ENCODE data around the gene SH3GL3.

The SH3GL3 gene

DNA sequence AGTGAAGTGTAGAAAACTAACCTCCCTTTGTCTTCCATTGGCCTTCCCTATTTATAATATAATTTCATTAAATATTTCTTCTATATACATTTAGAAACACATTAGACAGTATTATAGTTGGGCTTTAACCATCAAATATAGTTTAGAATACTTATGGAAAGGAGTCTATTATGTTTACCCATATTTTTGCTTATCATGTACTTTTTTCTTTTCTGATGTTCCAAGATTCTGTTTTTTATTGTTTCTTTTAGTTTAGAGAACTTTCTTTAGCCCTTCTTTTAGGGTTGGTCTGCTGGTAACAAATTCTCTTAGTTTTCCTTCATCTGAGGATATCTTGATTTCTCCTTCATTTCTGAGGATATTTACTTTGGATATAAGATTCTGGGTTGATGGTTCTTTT, 23.7 kb downstream of the SH3GL3 start:
- DNase-seq: no peak

DNA sequence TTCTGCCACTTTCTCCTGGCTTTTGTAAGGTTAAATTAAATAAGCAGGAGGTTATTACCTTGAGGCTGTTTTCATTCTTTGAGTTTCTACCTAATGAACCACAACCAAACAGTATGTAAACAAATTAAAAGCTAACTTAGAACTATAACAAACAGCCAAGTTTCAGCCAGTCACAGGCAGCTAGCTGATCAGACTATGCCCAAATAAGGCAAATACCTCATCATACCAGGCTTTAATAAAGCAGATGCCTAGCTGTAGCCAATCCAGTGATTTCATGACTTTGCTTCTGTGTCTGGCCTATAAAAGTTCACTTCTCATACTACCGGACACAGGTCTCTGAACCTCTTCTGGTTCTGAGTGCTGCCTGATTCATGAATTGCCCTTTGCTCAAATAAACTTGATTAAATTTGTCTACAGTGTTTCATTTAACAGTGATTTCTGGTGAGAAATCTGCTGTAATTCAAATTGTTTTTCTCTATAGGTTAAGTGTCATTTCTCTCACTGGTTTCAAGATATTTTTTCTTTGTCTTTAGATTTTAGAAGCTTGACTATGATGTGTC, 24.2 kb downstream of the SH3GL3 start:
- DNase-seq: no peak

DNA sequence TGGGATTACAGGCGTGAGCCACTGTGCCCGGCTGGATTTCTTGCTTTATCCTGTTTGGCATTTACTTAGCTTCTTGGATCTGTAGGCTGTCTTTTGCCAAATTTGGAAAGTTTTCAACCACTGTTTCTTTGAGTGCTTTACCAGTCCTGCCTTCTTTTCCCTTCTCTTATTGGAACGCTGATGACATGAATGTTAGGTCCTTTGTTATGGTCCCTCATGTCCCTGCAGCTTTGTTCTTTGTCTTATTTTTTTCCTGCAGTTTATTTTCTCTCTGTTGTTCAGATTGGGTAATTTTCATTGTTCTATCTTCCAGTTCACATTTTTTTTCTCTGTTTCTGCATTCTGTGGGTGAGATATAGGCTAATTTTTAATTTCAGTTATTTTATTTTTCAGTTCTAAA, 25.0 kb downstream of the SH3GL3 start:
- DNase-seq: no peak

DNA sequence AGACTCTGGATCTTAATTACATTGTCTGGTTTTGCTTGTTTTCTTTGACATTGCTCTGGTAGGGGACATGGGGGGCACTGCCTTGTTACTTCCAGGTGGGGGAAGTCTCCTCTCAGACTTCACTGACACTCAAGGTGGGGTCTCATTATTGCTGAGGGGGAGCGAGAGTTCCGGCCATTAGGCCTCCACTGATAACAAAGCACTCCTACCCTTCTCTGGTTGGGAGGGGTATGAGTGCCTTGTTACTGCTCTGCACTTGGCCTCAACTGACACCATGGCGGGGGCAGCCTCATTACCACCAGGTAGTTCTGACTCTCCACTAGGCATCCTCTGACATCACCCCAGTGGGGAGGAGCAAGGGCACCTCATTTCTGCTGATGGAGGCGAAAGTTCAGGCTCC, 25.7 kb downstream of the SH3GL3 start:
- DNase-seq: no peak

DNA sequence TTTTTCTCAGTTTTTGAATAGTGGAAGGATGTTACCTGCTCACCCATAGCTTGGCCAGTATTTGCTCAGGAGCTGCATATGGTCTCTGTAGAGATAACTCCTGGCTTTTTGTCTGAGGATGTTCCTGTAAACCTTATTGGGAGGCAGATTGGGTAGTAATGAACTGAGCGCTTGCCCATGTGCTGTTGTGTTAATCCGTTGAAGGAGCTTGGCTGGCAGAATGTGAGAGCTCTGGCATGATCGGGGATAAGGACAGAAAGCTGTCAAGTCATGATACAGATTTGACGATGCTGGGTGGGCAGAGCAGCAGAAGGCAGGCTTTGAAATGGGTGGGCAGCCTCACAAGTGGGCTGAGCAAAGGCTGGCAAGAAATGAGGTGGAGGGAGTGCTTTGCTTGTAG, 27.4 kb downstream of the SH3GL3 start:
- no peak for DNase-seq

DNA sequence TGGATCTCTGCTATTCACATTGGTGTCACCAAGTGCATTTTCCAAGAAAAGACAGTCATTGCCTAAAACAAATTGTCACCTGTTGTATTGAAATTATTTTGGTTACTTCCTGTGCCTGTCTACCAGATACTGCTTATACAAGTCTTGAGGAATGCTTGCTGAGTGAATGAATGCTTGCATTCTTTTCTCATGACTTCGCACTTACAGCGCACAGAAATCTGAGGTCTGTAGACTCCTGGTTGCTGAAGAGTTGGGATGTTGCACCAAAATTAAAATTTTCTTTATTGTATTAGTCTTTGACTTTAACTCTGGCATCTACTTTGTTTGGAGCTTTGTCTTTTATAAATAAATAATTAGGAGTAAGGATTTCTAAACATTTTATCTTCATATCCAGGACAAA, 28.4 kb downstream of the SH3GL3 start:
- DNase-seq: no peak

DNA sequence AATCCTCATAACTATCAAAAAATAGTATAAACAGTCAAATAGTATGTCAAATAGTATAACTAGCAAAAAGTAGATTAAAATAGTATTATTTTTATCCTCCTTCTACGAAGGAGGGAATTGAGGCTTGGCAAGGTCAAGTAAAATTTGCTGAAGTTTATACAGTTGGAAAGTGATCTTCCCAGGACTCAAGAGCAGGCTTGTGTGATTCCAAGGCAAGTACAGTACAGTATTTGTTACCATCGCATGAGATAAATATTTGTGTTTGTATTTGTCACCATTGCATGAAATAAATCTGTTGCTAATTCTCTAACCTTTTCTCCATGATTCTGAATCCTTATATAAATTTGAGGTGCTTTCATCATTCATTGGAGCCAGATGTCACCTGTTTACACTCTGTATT, 28.9 kb downstream of the SH3GL3 start:
- DNase-seq: no peak

DNA sequence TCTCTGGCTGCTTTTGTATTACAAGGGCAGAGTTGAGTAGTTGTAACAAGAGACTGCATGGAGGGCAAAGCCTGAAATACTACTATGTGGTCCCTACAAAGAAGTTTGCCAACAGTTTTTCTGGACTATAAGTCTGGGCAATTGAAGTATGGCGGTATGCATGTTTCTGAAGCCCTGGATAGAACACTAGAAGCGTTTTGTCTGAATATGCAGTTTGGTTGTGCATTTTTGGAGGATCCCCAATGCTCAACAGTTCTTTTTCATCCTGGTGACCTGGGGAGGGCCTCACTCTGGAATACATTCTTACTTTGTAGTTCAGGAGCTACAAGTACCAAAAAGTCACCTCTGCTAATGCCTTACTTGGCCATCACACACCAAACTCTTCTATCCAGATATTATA, 29.6 kb downstream of the SH3GL3 start:
- no peak for DNase-seq

DNA sequence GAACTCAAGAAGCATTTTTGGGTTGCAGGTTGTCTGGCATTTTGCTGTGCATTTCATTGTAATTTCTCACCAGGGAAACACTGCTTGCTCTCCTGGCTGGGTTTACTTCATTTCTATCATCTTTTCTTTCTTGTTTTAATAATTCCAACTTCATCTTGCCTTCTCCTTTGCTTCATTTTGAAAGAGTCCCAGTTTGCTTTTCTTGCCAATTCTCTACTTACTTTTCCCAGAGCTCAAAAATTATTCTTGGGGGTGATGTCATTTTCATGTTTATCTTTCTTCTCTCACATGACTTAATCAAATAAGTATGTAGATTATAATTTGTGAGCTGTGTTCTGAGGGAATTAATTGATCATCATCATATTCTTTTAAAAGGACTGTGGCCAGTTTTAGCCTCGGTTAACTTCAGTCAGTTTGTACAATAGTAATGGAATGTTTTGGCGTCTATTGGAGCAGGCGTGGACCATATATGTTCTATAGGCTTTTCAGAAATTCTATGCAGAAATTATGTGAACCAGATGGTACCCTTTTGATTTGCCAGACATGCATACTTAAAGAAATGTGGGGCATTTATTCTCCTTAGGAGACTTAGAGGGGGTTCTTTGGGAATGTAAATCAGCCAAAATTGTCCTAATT, 30.1 kb downstream of the SH3GL3 start:
- no peak for DNase-seq

DNA sequence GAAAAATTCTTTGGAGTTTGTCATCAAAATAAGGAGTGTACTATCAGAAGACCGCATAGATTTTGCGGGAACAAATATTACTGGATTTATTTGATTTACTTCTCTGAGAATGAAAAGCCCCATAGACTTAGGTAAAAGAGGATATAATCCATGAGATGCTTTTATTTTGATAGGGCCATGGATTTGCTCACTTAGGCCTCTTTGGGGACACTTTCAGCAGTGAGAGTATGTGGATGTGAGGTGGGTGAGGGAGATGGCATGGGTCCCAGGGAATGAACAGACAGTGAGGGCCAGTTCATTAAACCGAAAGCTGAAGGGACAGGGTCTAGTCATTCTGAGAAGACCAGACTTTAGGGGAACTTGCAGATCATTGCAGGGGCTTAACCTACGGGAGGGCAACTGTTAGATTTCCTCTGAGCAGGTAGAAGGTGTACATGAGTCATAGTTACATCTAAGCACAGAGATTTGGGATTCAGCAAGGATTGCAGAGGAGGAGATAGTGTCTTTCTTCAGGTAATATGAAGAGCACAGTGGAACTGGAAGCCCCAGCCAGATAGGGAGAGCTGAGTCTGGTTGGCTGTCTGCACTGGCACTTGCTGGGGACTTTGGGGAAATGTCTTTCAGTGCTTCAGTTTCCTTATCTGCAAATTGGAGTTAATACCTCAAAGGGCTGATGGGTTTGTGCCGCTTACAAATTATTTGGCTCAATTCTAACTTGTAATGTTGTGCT, 30.8 kb downstream of the SH3GL3 start:
- DNase-seq: no peak

DNA sequence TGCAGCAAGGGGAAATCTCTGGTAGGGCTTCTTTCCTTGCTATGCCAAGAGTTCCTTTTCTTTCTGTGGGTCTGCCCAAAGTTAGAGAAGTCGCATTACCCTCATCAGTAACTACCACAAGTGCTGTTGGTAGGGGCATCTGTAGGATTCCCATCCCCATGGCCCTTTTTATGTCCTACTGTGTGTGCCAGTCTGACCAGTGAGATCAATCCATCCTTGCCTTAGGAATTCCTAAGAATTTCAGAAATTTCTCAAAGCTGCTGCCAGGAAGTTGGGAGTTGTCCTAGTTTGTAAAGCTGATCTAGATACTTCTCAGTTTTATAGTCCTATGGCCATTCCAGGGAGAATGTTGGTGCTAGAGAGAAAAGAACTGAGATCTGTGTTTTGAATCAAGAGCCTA, 36.5 kb downstream of the SH3GL3 start:
- no peak for DNase-seq

DNA sequence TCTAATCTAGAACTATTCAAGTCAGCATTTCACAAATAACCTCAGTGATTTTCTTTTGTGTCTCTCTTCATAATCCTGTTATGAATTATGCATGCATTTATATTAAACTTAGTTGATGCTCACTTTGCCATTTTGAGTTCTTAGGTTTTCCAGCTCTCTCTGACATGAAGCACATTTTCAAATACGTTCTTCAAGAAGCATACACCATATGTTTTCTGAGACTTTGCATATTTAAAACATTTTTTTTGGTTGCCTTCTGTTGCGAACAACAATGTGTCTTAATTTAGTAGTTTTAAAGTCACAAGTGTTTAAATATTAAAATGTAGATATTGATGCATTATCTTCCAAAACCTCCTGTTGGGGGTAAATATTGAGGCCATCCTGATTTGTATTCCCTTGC, 37.5 kb downstream of the SH3GL3 start:
- no peak for DNase-seq

DNA sequence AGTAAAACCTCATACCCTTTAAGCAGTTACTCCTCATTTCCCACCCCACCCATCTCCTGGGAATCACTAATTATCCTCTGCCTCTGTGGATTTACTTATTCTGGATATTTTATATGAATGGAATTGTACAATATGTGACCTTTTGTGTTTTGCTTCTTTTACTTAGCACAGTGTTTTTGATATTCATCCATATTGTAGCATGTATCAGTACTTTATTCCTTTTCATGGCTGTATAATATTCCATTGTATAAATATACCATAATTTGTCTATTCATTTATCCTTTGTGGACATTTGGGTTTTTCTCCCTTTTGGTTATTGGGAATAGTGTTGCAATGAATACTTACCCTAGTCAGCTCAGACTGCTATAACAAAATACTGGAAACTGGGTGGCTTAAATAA, 39.2 kb downstream of the SH3GL3 start:
- DNase-seq: no peak

DNA sequence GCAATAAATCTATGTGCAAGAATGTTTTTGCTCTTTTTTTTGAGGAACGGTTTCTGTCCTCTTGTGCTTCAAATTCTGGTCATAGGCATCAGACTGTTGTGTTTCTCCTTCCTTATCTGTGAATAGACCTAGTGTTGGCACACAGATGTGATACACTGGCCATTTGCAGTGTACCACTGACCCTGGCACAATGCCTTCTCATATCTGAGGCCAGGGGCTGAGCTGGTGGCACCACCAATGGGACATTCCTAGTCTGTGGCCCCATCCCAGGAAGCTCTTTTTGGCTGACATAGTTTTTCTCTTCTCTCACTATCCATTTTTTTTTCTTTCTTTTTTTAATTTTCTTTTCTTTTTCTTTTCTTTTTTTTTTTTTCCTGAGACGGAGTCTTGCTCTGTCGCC, 40.4 kb downstream of the SH3GL3 start:
- DNase-seq: no peak

DNA sequence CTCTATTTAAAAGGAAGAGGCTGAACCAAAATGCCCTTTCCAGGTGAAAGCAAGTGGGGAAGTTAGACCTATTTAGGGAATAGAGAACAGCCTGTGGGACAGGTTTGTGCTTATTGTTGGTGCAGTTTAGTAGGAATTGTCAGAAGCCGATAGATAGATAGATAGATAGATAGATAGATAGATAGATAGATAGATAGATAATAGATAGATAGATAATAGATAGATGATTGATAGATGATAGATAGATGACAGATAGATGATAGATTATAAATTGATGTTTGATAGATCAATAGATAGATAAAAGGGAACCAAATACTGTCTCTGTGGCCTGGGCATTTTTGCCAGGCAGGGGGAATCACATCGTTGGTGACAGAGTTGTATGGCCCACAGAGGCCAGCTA, 42.5 kb downstream of the SH3GL3 start:
- DNase-seq: no peak

DNA sequence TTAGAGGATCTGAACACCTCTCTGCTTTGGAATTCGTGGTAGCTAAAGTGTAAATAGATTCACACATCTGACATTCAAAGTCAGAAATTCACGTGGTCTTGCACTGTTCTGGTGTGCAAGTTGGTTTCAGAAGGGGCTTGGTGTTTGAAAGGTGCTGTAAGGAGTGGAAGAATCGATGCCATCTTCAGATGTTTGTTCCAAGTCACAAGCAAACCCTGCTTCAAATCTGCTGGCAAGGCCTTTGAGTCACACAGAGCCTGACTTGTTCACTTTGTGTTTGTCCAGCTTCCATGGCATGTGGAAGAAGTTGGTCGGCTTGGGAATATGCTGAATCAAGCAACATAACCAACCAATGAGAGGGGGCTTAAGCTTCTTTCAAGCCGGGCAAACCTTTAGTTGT, 44.3 kb downstream of the SH3GL3 start:
- no peak for DNase-seq

DNA sequence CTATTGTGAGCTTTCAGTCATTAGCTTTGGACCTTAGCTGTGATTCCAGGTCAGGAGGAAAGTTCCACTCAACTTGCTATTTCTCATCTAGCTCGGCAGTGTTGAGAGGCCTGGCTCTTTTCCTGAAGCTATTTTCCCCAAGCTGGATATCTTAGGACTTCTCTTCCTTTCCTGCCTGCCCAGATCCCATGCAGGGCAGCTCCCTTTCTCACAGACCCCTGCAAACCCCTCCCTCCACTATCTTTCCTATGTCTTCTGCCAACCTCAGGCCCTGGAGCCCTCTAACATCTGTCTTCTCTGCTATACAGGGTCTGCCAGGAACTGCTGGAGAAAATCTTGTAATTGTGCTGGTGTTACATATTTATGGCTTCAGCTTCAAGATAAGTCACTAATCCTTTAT, 49.6 kb downstream of the SH3GL3 start:
- DNase-seq: no peak

DNA sequence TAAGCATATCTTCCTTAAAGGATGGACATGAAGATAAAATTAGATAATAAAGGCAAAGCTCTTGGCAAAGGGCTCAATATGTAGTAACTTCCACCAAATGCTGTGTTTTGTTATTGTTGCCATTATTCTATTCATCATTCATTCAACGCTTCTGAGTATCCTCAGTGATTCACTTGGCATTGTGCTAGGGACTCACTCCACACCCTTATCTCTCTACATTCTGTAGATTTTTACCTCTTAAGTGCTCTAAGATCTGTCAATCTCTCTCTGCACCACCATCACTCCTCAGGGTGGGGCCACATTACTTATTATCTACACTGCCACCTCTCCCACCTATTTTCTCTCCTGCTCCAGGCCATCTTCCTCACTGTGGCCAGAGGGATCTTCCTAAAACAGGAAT, 51.2 kb downstream of the SH3GL3 start:
- DNase-seq: no peak

DNA sequence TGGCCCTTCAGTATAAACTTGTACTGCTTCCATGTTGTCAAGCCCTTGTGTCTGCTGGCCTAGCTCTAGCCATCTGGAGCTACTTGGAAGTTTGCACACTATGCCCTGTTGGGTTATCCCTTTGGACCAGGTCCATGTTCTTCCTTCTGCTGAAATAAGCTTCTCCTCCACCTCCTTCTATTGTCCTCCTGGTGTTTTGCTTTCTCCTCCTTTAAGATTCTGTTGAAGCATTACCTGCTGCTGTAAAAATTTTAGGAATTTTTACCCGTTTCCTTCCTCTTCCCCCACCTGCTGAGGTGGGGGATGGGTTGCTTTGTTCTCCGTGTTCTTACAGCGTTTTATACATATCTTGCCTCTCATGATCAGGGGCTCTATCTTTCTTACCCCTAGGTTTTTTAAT, 51.7 kb downstream of the SH3GL3 start:
- no peak for DNase-seq

DNA sequence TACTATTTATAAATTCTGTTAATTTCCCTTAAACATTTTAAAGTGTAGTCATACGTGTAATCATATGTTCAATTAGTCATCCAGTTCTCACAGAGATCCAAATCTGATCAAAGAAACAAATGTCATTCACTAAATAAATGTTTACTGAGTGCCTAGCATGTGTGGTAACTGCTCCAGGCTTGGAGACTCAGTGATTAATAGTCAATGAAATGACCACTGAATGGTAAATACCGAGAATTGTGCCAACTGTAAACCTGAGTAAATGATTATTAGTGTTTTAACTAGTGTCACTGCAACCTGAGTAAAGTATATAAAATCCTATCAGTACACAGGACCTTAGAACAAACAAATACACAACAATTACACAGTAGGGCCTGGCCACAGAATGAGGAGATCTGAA, 52.3 kb downstream of the SH3GL3 start:
- no peak for DNase-seq

DNA sequence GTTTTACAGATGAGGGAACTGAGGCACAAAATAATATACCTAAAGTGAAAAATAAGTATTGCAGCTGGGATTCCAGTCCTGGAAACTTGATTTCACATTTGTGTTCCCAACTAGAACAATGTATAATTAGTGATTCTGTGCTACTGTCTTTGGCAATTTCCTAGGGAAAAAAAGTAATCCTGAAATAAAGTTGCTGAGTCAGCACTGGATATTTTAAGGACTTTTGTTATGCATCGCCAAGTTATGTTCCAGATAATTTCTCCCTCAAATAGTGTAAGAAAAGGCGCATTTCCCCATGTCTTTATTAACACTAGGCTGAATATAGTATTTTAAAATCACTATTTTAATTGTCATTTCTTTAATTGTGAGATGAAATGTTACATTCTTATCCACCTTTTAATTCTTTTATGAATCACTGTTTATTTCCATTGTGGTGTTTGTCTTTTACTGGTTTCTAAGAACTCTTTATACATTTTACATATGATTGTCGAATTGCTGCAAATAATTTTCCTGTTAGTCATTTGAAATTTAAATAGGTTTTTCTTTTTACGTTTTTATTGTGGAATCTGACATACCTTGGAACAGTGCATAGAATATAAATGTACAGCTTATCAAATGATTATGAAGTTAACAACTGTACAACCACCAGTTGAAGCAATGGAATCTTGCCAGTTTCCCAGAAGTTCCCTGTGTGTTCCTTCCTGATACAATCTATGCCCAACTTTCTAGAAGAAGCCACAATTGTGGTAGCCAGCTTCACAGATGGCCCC, 56.6 kb downstream of the SH3GL3 start:
- no peak for DNase-seq

DNA sequence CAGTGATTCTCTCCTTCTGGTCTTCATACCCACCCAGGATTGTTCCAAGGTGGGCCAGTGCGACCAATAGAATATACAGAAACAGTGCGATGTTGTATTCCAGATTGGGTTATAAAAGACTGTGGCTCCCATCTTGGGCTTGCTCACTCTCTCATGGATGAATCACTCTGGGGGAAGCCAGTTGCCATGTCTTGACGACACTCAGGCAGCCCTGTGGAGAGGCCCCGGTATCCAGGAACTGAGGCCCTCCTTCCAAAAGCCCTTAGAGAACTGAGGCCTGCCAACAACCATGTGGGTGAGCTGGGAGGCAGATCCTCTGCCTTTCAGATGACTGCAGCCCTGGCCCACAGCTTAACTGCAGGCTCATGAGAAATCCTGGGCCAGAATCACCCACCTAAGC, 57.2 kb downstream of the SH3GL3 start:
- DNase-seq: no peak

DNA sequence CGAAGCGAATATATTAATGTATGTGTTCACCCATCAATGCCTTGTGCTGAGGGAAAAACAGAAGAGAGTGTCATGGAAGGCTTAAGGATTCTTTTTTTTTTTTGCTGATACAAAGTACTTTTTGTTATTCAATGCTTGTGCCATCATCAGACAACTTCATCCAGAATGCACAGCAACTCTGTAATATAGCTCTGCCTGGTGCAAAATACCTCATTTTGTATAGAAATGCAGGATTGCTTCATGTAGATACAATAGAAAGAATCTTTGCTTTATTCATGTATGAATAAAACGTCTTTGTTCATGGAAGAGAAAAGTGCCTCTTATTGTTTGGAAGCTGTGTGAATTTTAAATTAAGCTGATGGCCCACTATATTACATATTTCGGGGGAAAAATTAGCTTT, 62.9 kb downstream of the SH3GL3 start:
- no peak for DNase-seq

DNA sequence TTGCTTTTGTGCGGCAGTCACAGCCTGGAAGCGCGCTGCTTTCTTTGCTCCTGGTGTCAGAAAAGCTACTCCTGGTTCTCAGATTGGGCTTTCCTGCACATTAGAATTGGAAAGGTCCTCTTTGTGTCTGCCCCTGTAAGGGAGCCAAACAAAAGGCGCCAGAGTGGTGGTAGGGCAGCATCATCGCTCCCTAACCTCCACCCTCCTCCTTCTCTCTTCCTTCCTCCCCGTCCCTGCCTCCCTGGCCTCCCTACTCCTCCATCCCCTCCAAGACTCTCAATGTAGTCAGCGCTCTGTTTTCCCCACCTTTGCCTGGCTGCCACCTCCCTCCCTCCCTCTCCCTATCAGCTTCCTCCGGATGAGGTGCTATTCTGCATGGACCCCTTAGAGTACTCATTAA, 65.3 kb downstream of the SH3GL3 start:
- no peak for DNase-seq
